Heart right ventricle (tissue), 16 donors: ENCODE results near the gene HIBCH. TPM values are rescaled to one million over a fixed set of nuclear protein-coding genes. Genes with fewer than 3 reads are reported as not detected.
"Not testable (repeated sequence)": the region's sequence is repeated elsewhere in the genome, so short reads cannot be mapped to it uniquely, and the experiment has no call there.

ENCODE experiments used
- ATAC-seq, 8 donors: fragments of 200-7000 bp; cut with Tn5 transposase; one replicate each; pipeline ENCODE4 v1.9.1; 2020; ENCODE audit warnings: mild to moderate bottlenecking in 8 of 8, moderate library complexity in 8 of 8, moderate number of reproducible peaks in 1 of 8
- DNase-seq, 2 donors: peaks; one replicate each; pipeline ENCODE4 v3.0.0-alpha.2; 2020
- H3K27ac ChIP-seq, 10 donors: fragments of 200-600 bp; sonication (generic) in 2 of 10; one replicate each; pipeline versions ENCODE4 v1.5.0 to v1.8.0; 2020 to 2022; ENCODE audit warnings: mild to moderate bottlenecking in 3 of 10
- H3K27me3 ChIP-seq, 7 donors: fragments of 200-600 bp; one replicate each; pipeline ENCODE4 v1.8.0; 2021 to 2022; ENCODE audit warnings: mild to moderate bottlenecking in 2 of 7
- H3K36me3 ChIP-seq, 9 donors: fragments of 200-600 bp; sonication (generic) in 1 of 9; one replicate each; pipeline versions ENCODE4 v1.5.0 to v1.8.0; 2020 to 2022; ENCODE audit warnings: mild to moderate bottlenecking in 2 of 9
- H3K4me1 ChIP-seq, 9 donors: fragments of 200-600 bp; sonication (generic) in 1 of 9; one replicate each; pipeline versions ENCODE4 v1.5.0 to v1.8.0; 2020 to 2022; ENCODE audit warnings: mild to moderate bottlenecking in 4 of 9
- H3K4me3 ChIP-seq, 10 donors: fragments of 200-600 bp; sonication (generic) in 2 of 10; one replicate each; pipeline versions ENCODE4 v1.5.0 to v1.8.0; 2020 to 2022; ENCODE audit warnings: mild to moderate bottlenecking in 7 of 10, moderate library complexity in 2 of 10
- H3K9me3 ChIP-seq, 11 donors: fragments of 200-600 bp in 10 of 11; sonication (generic) in 2 of 11; one replicate each; pipeline versions ENCODE4 v1.5.0 to v1.8.0; 2013 to 2022; ENCODE audit warnings: mild to moderate bottlenecking in 2 of 11, control low read depth in 1 of 11, moderate library complexity in 1 of 11
- CTCF ChIP-seq, 9 donors: fragments of 200-600 bp; sonication (generic) in 2 of 9; IDR thresholded peaks; one replicate each; pipeline versions ENCODE4 v1.5.0 to v1.8.0; 2021 to 2022; ENCODE audit warnings: antibody characterized with exemption in 9 of 9, mild to moderate bottlenecking in 5 of 9, moderate library complexity in 1 of 9
- WGBS, 2 donors: extraction: QIAGEN DNeasy Blood & Tissue Kit; methylation state at CpG; one replicate each; pipeline ENCODE4 v1.1.7; 2013; ENCODE audit warnings: inconsistent platforms in 1 of 2; 5-methylcytosine and 5-hydroxymethylcytosine counted together
- intact Hi-C, 10 donors: fragments of 100-400 bp; cut with DNase I; formaldehyde crosslinking; loops; one replicate each; pipeline versions ENCODE4 v1.11.1 to v1.14.2; 2022
- polyA plus RNA-seq, 2 donors: library from polyadenylated mRNA; stranded (reverse); fragments of 200-250 nt; gene quantifications; one replicate each; pipeline ENCODE4 v1.2.3, GENCODE V29; 2013
- total RNA-seq, 10 donors: library from RNA; stranded (reverse); fragmentation: NEBNext Ultra II Directional in 3 of 10; extraction: Animal tissue kit (Norgen Biotek cat#: 25700) in 3 of 10; gene quantifications; one replicate each; pipeline versions ENCODE4 v1.2.1 to v1.2.4, GENCODE V29; 2021 to 2023
- donor health status: Arrhythmogenic right ventricular cardiomyopathy.
- donor health status: ischemic (EF 13 %, LVEDD 7.1; RV severe dilation, severe dysfunction).
- donor health status: healthy with polysubstance abuse.
- donor health status: DM: no; HTN: yes; CAD: no.
- donor health status: DM: no; HTN: no; CAD: no.
- donor health status: ischemic (EF 25% LVEDD 6.9; RV normal size, moderate dysfunction).
- donor health status: ischemic (EF 25% LVEDD 5.7; RV mildly dilated, moderate dysfunction).
- donor health status: healthy.
- donor health status: DM: yes; HTN: yes; CAD: no.
- donor health status: Ischemic cardiomyopathy.
- donor health status: ischemic (EF 35%, LVEDD 5.7; RV mildly dilated, moderate dysfunction).
- donor health status: nonischemic (EF 11% LVEDD 7.7; RV severe dilation, severe dysfunction).
- donor health status: DM: yes; HTN: yes; CAD: no.
- donor health status: PGD.
- donor health status: ischemic (EF 29% LVEDD 5.4; RV normal size, mild dysfunction).
- donor health status: nonischemic (EF 23%, LVEDD 6.1; RV moderate dilation, normal function).

The HIBCH gene
- total and polyA plus RNA-seq, 12 donors: 7.7 to 38.4 (median 24.8) TPM

GRCh38 chr2:190336420-190336819, 16.8 kb upstream of the HIBCH start:
- no peak for DNase-seq
- 97% methylated on average over 2 of the region's 2 CpGs for WGBS, 2 donors
- peaks cover 0 to 23% (median 7%) of the 10 kb centered on the region in 9 donors for H3K4me1 ChIP-seq
- no peak for TF ChIP-seq CTCF (IDR thresholded peaks at IDR 0.05)
- no peaks in the 10 kb centered on the region for H3K27me3 ChIP-seq
- no peak overlapping the region for H3K4me3 ChIP-seq
- no peak for ATAC-seq
- intact Hi-C loops: loop anchor here in 1 of 10 donors (10.0 kb wide), 1 partner anchor 468 kb away; no protein-coding TSS in a partner anchor
- H3K9me3 ChIP-seq: peaks cover 0 to 4% (median 0%) of the 10 kb centered on the region in 11 donors
- no peak overlapping the region for H3K27ac ChIP-seq
- H3K36me3 ChIP-seq: no peaks in the 10 kb centered on the region

GRCh38 chr2:190335584-190335983, 16.0 kb upstream of the HIBCH start:
- H3K4me3 ChIP-seq, DNase-seq, H3K9me3 ChIP-seq, ATAC-seq, H3K27me3 ChIP-seq, H3K36me3 ChIP-seq: not testable (repeated sequence)
- 91 to 94% methylated on average over 4 of the region's 4 CpGs for WGBS, 2 donors
- Histone ChIP-seq H3K27ac (peak overlapping the region in 5 of 10 donors; percentile 8 to 71 (median 52)), H3K4me1 (peaks cover 0 to 23% (median 7%) of the 10 kb centered on the region in 9 donors)
- intact Hi-C loops: loop anchor here in 1 of 10 donors (10.0 kb wide), 1 partner anchor 469 kb away; no protein-coding TSS in a partner anchor

- no peak overlapping the region for H3K4me3 ChIP-seq
- DNase-seq (no peak), ATAC-seq (no peak)
- H3K9me3 ChIP-seq: peaks cover 0 to 4% (median 0%) of the 10 kb centered on the region in 11 donors
- H3K27ac ChIP-seq: peak overlapping the region in 8 of 10 donors; percentile 2 to 71 (median 51)
- no peaks in the 10 kb centered on the region for H3K27me3 ChIP-seq
- intact Hi-C loops: loop anchor here in 1 of 10 donors (10.0 kb wide), 1 partner anchor 470 kb away; no protein-coding TSS in a partner anchor
- H3K4me1 ChIP-seq: peaks cover 0 to 23% (median 7%) of the 10 kb centered on the region in 9 donors
- no peak for TF ChIP-seq CTCF (IDR thresholded peaks at IDR 0.05)
- no peaks in the 10 kb centered on the region for H3K36me3 ChIP-seq
Observed at GRCh38 chr2:190335225-190335559, 15.6 kb upstream of the HIBCH start.

- peaks cover 0 to 4% (median 0%) of the 10 kb centered on the region in 11 donors for H3K9me3 ChIP-seq
- DNase-seq (peak in 1 of 2 donors; percentile 42), ATAC-seq (peak; percentile 78 to 96 (median 88))
- no peak overlapping the region for H3K4me3 ChIP-seq
- no peak for TF ChIP-seq CTCF (IDR thresholded peaks at IDR 0.05)
- WGBS, 2 donors: 41 to 59% methylated on average over 8 of the region's 8 CpGs
- H3K27ac ChIP-seq: peak overlapping the region in 9 of 10 donors; percentile 10 to 72 (median 50)
- intact Hi-C loops: loop anchor here in 1 of 10 donors (10.0 kb wide), 1 partner anchor 470 kb away; no protein-coding TSS in a partner anchor
- no peaks in the 10 kb centered on the region for H3K36me3 ChIP-seq
- H3K27me3 ChIP-seq: no peaks in the 10 kb centered on the region
- peaks cover 0 to 23% (median 7%) of the 10 kb centered on the region in 9 donors for H3K4me1 ChIP-seq
Observed at GRCh38 chr2:190334479-190335224, 15.0 kb upstream of the HIBCH start.
